Right lobe of liver (tissue), 4 donors: ENCODE measurements around the gene CYP2C8.

Source experiments
- CTCF ChIP-seq, 4 donors: fragments of 200-600 bp in 3 of 4; fragments of 450-650 bp in 1 of 4; IDR thresholded peaks; one replicate each; pipeline versions ENCODE4 v1.5.1 to v1.8.0; 2016 to 2022; ENCODE audit warnings: antibody characterized with exemption in 4 of 4, mild to moderate bottlenecking in 2 of 4
- POLR2A ChIP-seq: fragments of 450-650 bp; IDR thresholded peaks from one replicate; pipeline ENCODE4 v1.6.1; 2017; ENCODE audit warnings: antibody characterized with exemption, mild to moderate bottlenecking
- donor health status: DM: no; HTN: no; CAD: no.
- donor health status: DM: no; HTN: no; CAD: no.
- donor health status: DM: no; HTN: yes; CAD: no.

DNA sequence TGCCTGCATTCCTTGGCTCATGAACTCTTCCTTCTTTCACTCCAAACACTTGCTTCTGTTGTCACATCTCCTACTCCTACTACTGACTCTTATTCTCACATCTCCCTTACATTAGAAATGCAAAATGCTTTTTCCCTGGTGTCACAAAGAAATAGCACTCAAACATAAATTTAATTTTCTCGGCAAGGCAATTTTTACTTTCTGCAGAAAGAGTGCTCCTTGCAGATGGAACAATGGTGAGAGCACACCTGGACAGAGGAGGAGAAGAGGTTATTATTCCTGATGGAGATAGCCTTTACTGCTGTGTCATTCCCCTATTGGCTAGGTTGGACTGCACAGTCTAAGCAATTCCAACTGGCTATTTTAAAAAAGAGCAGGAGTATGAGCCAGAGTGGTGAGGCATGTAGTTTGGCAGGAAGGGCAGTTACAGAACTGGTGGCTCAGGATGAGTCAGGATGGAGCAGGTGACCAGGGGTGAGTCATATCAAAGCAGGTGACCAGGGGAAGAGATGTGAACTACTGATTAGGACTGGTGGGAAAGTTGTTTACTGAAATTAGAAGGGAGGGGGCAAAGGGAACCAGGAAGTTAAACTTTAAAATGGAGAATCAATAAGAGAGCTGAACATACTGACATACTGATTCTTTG lies 77.9 kb downstream of the CYP2C8 start:
- peak in 1 of 4 donors; percentile 5 for TF ChIP-seq CTCF (IDR thresholded peaks at IDR 0.05)
- TF ChIP-seq POLR2A: no peak
